Activated naive CD4-positive, alpha-beta T cell treated with anti-CD3 and anti-CD28 coated beads for 36 hours (primary cell): ENCODE data around the gene LIMK2. TPM values are rescaled to one million over a fixed set of nuclear protein-coding genes. Genes with fewer than 3 reads are reported as not detected.
"Not testable (repeated sequence)": the region's sequence is repeated elsewhere in the genome, so short reads cannot be mapped to it uniquely, and the experiment has no call there.

Source experiments
- CTCF ChIA-PET: fragments of 350-600 bp; sonication (Branson Sonifier 250); formaldehyde crosslinking; loops from one replicate; lab custom pipeline; 2021; ENCODE audit warnings: antibody characterized with exemption; lab: Charles Lee
- DNase-seq: peaks from one replicate; pipeline ENCODE4 v3.0.0-alpha.2; 2020
- H3K27ac Mint-ChIP-seq: one replicate; pipeline ENCODE4 v1.8.0; 2021; ENCODE audit warnings: mild to moderate bottlenecking, mixed read lengths
- H3K27me3 Mint-ChIP-seq: one replicate; pipeline ENCODE4 v1.8.0; 2021; ENCODE audit warnings: low read depth, mixed read lengths
- H3K36me3 Mint-ChIP-seq: one replicate; pipeline ENCODE4 v1.8.0; 2021; ENCODE audit warnings: low read depth, mixed read lengths
- H3K4me1 Mint-ChIP-seq: one replicate; pipeline ENCODE4 v1.8.0; 2021; ENCODE audit warnings: low read depth, mixed read lengths
- H3K4me3 Mint-ChIP-seq: one replicate; pipeline ENCODE4 v1.8.0; 2021; ENCODE audit warnings: mild to moderate bottlenecking, moderate library complexity, mixed read lengths
- H3K9me3 Mint-ChIP-seq: one replicate; pipeline ENCODE4 v1.8.0; 2021; ENCODE audit warnings: mixed read lengths
- intact Hi-C: fragments of 100-400 bp; cut with micrococcal nuclease; formaldehyde crosslinking; loops from one replicate; pipeline ENCODE4 v1.15.1; 2023
- total RNA-seq, 2 experiments: library from RNA; stranded (reverse); gene quantifications; one replicate each; pipeline ENCODE4 v1.2.3, GENCODE V29; 2021

The LIMK2 gene
- total RNA-seq = 10 to 100 TPM; 50.8 to 50.9 TPM

DNA sequence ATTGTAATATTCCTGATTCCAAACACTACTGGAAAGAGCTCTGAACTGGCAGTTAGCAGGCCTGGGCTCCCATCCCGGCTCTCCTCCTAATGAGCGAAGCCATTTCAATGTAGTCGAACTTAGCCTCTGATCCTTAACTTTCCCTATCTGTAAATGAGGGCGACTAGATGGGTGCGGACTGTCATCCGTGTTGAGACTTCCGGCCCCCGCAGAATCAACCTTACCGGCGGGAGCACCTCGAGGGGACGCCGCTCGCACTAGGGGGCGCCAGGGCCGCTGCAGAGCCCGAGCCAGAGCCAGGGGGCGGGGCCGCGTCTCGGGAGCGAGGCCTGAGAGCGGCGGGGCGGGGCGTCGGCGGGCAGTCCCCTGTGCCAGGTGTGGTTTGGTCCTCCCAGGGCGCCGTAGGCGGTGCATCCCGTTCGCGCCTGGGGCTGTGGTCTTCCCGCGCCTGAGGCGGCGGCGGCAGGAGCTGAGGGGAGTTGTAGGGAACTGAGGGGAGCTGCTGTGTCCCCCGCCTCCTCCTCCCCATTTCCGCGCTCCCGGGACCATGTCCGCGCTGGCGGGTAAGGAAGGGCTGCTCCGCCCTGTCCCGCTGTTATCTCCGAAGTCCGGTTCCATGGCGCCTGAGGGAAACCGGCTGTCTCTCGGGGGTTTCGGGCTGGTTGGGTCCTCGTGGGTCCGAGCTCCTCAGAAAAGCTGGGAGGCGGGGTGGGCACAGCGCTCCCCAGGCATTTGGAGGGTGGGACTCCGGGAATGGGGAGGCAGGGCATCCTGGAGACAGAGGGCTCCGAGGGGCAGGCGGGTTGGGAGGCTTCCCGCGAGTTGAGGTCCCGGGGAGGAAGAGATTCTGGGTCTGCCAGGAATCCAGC is at the start of gene LIMK2:
Gene LIMK2, plus strand, starts transcription at position 437 of the 869 bp plus-strand sequence. Its CDS starts 111 bp downstream, at position 548.
- peaks cover 9% of the 10 kb centered on the region for H3K36me3 Mint-ChIP-seq
- intact Hi-C loops = loop anchor here (1.0 to 10.0 kb wide), 10 partner anchors 17 to 419 kb away; partner anchors contain the start of genes PATZ1, PIK3IP1, SELENOM and SFI1
- peak within 1 kb of the TSS; percentile 79 for H3K27ac Mint-ChIP-seq
- H3K4me3 Mint-ChIP-seq = peak within 1 kb of the TSS; percentile 82
- no peaks in the 10 kb centered on the region for H3K9me3 Mint-ChIP-seq
- H3K27me3 Mint-ChIP-seq = no peaks in the 10 kb centered on the region
- peaks cover 41% of the 10 kb centered on the region for H3K4me1 Mint-ChIP-seq
- CTCF ChIA-PET = interaction anchor here (0.6 to 7.6 kb wide), 25 partner anchors 11 to 112 kb away, joined by 3 to 59 read pairs (median 6); partner anchors contain the start of genes PIK3IP1, RNF185 and SELENOM
- peak; percentile 98 for DNase-seq

DNA sequence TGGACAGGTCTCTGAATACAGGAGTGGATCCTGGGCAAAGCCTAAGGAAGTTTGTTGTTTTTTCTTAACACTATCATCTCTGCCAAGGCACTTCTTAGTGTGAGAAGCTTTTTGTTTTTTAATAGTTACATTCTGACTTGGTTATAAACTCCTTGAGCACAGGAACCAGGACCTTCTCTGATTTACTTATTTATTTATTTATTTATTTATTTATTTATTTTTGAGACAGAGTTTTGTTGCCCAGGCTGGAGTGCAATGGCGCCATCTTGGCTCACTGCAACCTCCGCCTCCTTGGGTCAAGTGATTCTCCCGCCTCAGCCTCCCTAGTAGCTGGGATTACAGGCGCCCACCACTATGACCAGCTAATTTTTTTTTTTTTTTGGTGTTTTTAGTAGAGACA is 41.1 kb upstream of the LIMK2 start:
- no peak overlapping the region for H3K27ac Mint-ChIP-seq
- H3K4me3 Mint-ChIP-seq = no peak overlapping the region
- no peak for DNase-seq
- H3K27me3 Mint-ChIP-seq = no peaks in the 10 kb centered on the region
- CTCF ChIA-PET = interaction anchor here (0.6 kb wide), 1 partner anchor 152 kb away, joined by 6 read pairs; no protein-coding TSS in a partner anchor
- intact Hi-C loops = loop anchor here (5.0 to 10.0 kb wide), 2 partner anchors 116 to 474 kb away; no protein-coding TSS in a partner anchor
- H3K4me1 Mint-ChIP-seq = peaks cover 55% of the 10 kb centered on the region
- peaks cover 4% of the 10 kb centered on the region for H3K36me3 Mint-ChIP-seq
- no peaks in the 10 kb centered on the region for H3K9me3 Mint-ChIP-seq

DNA sequence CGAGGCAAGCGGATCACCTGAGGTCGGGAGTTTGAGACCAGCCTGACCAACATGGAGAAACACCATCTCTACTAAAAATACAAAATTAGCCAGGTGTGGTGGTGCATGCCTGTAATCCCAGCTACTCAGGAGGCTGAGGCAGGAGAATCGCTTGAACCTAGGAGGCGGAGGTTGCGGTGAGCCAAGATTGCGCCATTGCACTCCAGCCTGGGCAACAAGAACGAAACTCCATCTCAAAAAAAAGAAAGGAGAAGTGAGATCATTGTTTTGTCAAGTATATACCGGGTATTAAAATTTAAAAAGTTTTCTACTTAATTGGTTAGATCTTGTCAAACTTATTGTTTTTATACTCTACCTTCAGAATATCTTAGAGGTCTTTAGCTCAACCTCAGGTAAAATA is 40.4 kb upstream of the LIMK2 start:
- Mint-ChIP-seq H3K27ac (peak overlapping the region; percentile 61), H3K4me1 (peaks cover 50% of the 10 kb centered on the region)
- intact Hi-C loops = loop anchor here (5.0 to 10.0 kb wide), 2 partner anchors 116 to 473 kb away; no protein-coding TSS in a partner anchor
- H3K36me3 Mint-ChIP-seq, DNase-seq, H3K9me3 Mint-ChIP-seq, H3K27me3 Mint-ChIP-seq, CTCF ChIA-PET, H3K4me3 Mint-ChIP-seq: not testable (repeated sequence)

- H3K4me3 Mint-ChIP-seq = peak overlapping the region; percentile 23
- peaks cover 4% of the 10 kb centered on the region for H3K36me3 Mint-ChIP-seq
- H3K27ac Mint-ChIP-seq = peak overlapping the region; percentile 84
- H3K9me3 Mint-ChIP-seq = no peaks in the 10 kb centered on the region
- intact Hi-C loops = loop anchor here (1.0 to 10.0 kb wide), 5 partner anchors 13 to 471 kb away; partner anchors contain the start of genes LIMK2 and RNF185
- H3K4me1 Mint-ChIP-seq = peaks cover 47% of the 10 kb centered on the region
- CTCF ChIA-PET = interaction anchor here (0.8 kb wide), 1 partner anchor 11 kb away, joined by 5 read pairs; no protein-coding TSS in a partner anchor
- no peaks in the 10 kb centered on the region for H3K27me3 Mint-ChIP-seq
- DNase-seq = no peak
Measured at GRCh38 chr22:31173386-31174145, 38.5 kb upstream of the LIMK2 start.

DNA sequence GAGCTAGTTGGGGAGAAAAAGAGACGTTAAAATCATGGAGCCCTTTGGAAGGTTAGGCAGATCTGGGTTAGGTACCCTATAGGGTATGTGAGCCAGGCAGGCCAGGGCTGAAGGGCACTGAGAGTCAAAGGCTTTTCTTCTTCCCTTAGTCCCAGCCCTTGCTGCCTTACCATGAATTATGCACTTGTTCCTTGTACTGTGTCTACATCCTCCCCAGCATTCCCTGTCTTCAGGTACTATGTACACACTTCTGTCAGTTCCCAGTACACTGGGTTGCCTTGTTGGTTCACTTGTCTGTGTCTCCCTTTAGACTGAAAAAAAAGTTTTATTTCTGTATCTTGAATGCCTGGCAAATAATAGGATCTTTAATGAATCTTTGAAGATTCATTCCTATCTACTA is 35.2 kb upstream of the LIMK2 start:
- no peak overlapping the region for H3K27ac Mint-ChIP-seq
- peaks cover 50% of the 10 kb centered on the region for H3K4me1 Mint-ChIP-seq
- peaks cover 10% of the 10 kb centered on the region for H3K36me3 Mint-ChIP-seq
- DNase-seq = no peak
- no peaks in the 10 kb centered on the region for H3K27me3 Mint-ChIP-seq
- intact Hi-C loops = loop anchor here (10.0 kb wide), 1 partner anchor 468 kb away; no protein-coding TSS in a partner anchor
- H3K9me3 Mint-ChIP-seq = peaks cover 2% of the 10 kb centered on the region
- no peak overlapping the region for H3K4me3 Mint-ChIP-seq
- CTCF ChIA-PET = interaction anchor here (0.6 kb wide), 1 partner anchor 67 kb away, joined by 6 read pairs; no protein-coding TSS in a partner anchor

DNA sequence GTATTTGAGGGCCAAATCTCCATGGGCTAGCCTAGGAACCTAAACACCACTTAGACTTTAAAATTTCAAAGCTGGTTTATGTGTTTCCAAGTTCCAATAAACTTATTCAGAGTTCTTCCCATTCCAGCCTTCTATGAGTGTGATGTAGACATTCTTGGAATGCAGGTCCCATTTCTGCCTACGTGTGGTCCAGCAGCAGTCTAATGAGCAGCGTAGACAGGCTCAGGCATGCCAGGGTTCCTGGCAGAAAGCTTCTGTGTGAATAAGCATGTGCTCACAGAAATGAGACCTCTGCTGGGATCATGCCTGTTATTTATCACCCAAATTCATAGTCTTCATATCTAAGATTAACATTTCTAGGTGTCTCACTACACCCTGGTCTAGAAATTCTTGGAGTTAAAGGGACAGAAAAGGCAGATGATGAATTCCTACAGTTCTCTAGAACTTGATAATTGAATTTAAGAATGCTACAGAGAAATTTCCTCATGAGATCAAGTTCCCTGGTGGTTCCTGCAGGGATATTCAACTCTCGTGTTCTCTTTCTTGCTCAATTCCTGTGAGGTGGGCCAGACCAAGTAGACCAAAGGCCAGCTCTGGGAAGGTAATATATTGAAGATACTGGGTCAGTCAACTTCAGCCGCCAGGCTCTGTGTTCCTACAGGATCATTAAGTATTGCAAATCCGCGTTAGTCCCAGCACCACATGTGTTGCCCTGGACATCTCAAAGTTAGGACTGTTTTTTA is 34.5 kb upstream of the LIMK2 start:
- no peak overlapping the region for H3K4me3 Mint-ChIP-seq
- CTCF ChIA-PET = no interaction called here
- DNase-seq = no peak
- H3K27me3 Mint-ChIP-seq = no peaks in the 10 kb centered on the region
- H3K36me3 Mint-ChIP-seq = peaks cover 10% of the 10 kb centered on the region
- H3K4me1 Mint-ChIP-seq = peaks cover 44% of the 10 kb centered on the region
- intact Hi-C loops = loop anchor here (10.0 kb wide), 1 partner anchor 467 kb away; no protein-coding TSS in a partner anchor
- peaks cover 2% of the 10 kb centered on the region for H3K9me3 Mint-ChIP-seq
- no peak overlapping the region for H3K27ac Mint-ChIP-seq

- CTCF ChIA-PET = no interaction called here
- Mint-ChIP-seq H3K36me3 (peaks cover 10% of the 10 kb centered on the region), H3K27ac (no peak overlapping the region), H3K9me3 (peaks cover 2% of the 10 kb centered on the region), H3K27me3 (no peaks in the 10 kb centered on the region), H3K4me3 (no peak overlapping the region), H3K4me1 (peaks cover 31% of the 10 kb centered on the region)
- intact Hi-C loops = loop anchor here (10.0 kb wide), 1 partner anchor 466 kb away; no protein-coding TSS in a partner anchor
- no peak for DNase-seq
Measured at GRCh38 chr22:31178859-31179258, 33.2 kb upstream of the LIMK2 start.

- CTCF ChIA-PET = no interaction called here
- no peak overlapping the region for H3K4me3 Mint-ChIP-seq
- no peaks in the 10 kb centered on the region for H3K27me3 Mint-ChIP-seq
- peaks cover 2% of the 10 kb centered on the region for H3K9me3 Mint-ChIP-seq
- intact Hi-C loops = loop anchor here (10.0 kb wide), 1 partner anchor 465 kb away; no protein-coding TSS in a partner anchor
- DNase-seq = no peak
- peaks cover 10% of the 10 kb centered on the region for H3K36me3 Mint-ChIP-seq
- H3K4me1 Mint-ChIP-seq = peaks cover 27% of the 10 kb centered on the region
- H3K27ac Mint-ChIP-seq = no peak overlapping the region
Measured at GRCh38 chr22:31179345-31179744, 32.8 kb upstream of the LIMK2 start.

GRCh38 chr22:31184015-31184414 is 28.1 kb upstream of the LIMK2 start:
- CTCF ChIA-PET = no interaction called here
- Mint-ChIP-seq H3K36me3 (peaks cover 9% of the 10 kb centered on the region), H3K27me3 (no peaks in the 10 kb centered on the region), H3K4me3 (no peak overlapping the region), H3K9me3 (peaks cover 2% of the 10 kb centered on the region), H3K27ac (no peak overlapping the region), H3K4me1 (peaks cover 9% of the 10 kb centered on the region)
- no peak for DNase-seq
- intact Hi-C loops = no loop called here

DNA sequence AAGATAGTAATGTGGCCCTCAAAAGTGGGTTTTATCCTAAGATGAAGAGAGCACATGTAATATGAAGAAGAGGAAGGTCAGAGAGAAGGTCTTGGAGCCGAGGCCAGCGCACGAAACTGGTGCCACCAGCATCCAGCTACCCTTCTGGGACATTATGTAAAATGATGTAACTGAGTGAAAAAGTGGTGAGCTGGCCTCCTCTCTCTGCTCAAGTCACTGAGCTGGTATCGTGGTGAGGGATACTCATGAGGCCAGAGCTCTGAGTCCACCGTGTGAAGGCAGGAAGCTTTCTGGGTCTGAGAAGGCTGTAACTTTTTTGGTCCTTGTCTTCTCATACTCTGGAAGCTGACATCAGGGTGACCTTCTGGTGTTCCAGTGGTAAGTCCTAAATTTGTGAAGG is 27.0 kb upstream of the LIMK2 start:
- Mint-ChIP-seq H3K36me3 (peaks cover 9% of the 10 kb centered on the region), H3K27ac (no peak overlapping the region), H3K9me3 (peaks cover 2% of the 10 kb centered on the region), H3K4me3 (no peak overlapping the region), H3K4me1 (no peaks in the 10 kb centered on the region), H3K27me3 (no peaks in the 10 kb centered on the region)
- intact Hi-C loops = no loop called here
- CTCF ChIA-PET = interaction anchor here (0.7 kb wide), 1 partner anchor 77 kb away, joined by 5 read pairs; the partner anchor contains the start of gene SELENOM
- no peak for DNase-seq

DNA sequence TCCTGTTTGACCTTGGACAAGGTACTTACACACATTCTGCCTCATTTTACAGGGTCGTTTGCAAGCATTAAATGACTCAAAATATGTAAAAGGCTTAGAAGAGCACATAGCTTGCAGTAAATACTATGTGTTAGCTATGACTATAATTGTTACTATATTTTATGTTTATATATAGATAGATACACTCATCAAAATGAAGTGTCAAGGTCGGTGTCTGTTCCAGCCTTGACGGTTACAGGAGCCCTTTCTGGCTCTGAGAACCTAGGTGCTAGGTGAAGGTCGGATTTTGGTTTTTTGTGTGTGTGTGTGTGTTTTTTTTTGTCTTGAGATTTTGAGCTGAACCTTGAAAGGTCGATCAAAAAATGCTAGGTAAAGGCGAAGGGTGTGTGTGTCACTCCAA is 24.5 kb upstream of the LIMK2 start:
- peaks cover 6% of the 10 kb centered on the region for H3K36me3 Mint-ChIP-seq
- DNase-seq = no peak
- intact Hi-C loops = no loop called here
- CTCF ChIA-PET = no interaction called here
- H3K27ac Mint-ChIP-seq = no peak overlapping the region
- H3K9me3 Mint-ChIP-seq = no peaks in the 10 kb centered on the region
- H3K4me3 Mint-ChIP-seq = no peak overlapping the region
- H3K27me3 Mint-ChIP-seq = no peaks in the 10 kb centered on the region
- no peaks in the 10 kb centered on the region for H3K4me1 Mint-ChIP-seq
